GM23248 (cell line): ENCODE data around the gene PRKRIP1. TPM values are rescaled to one million over a fixed set of nuclear protein-coding genes. Genes with fewer than 3 reads are reported as not detected.
A peak's percentile ranks its signal among the peaks of the same experiment; 100 is the strongest.

Source experiments
- DNase-seq: peaks from one replicate; pipeline ENCODE4 v3.0.0-alpha.2; 2015
- H2AFZ ChIP-seq: fragments of 200-600 bp; sonication (generic); 2 replicates; pipeline ENCODE4 v1.6.1; 2016; ENCODE audit warnings: antibody characterized with exemption
- H3F3A ChIP-seq: fragments of 200-600 bp; sonication (generic); 2 replicates; pipeline ENCODE4 v1.6.1; 2016; ENCODE audit warnings: mild to moderate bottlenecking, antibody characterized with exemption, mixed run types; ENCODE audit not compliant: insufficient read depth
- H3K27ac ChIP-seq: fragments of 200-600 bp; sonication (generic); 2 replicates; pipeline ENCODE4 v1.5.1; 2016; ENCODE audit warnings: mild to moderate bottlenecking
- H3K27me3 ChIP-seq: fragments of 200-600 bp; sonication (generic); replicated peaks from 2 replicates; pipeline ENCODE4 v1.6.1; 2016; ENCODE audit warnings: mild to moderate bottlenecking; ENCODE audit not compliant: insufficient read depth
- H3K36me3 ChIP-seq: fragments of 200-600 bp; sonication (generic); 2 replicates; pipeline ENCODE4 v1.6.1; 2016; ENCODE audit warnings: low read depth, mild to moderate bottlenecking
- H3K4me1 ChIP-seq: fragments of 200-600 bp; sonication (generic); 2 replicates; pipeline ENCODE4 v1.6.1; 2016; ENCODE audit warnings: mild to moderate bottlenecking; ENCODE audit not compliant: insufficient read depth
- H3K4me2 ChIP-seq: fragments of 200-600 bp; sonication (generic); one replicate; pipeline ENCODE4 v1.6.1; 2016; ENCODE audit warnings: mild to moderate bottlenecking; ENCODE audit not compliant: unreplicated experiment
- H3K4me3 ChIP-seq: fragments of 200-600 bp; sonication (generic); 2 replicates; pipeline ENCODE4 v1.5.1; 2016; ENCODE audit warnings: mild to moderate bottlenecking
- H3K79me2 ChIP-seq: fragments of 200-600 bp; sonication (generic); 2 replicates; pipeline ENCODE4 v1.6.1; 2016; ENCODE audit warnings: mild to moderate bottlenecking; ENCODE audit not compliant: insufficient read depth
- H3K9ac ChIP-seq: fragments of 200-600 bp; sonication (generic); 2 replicates; pipeline ENCODE4 v1.6.1; 2016; ENCODE audit warnings: mild to moderate bottlenecking
- H3K9me2 ChIP-seq: fragments of 200-600 bp; sonication (generic); 2 replicates; pipeline ENCODE4 v1.6.1; 2016; ENCODE audit warnings: mixed run types, mild to moderate bottlenecking, moderate library complexity; ENCODE audit not compliant: insufficient read depth
- H3K9me3 ChIP-seq: fragments of 200-600 bp; sonication (generic); one replicate; pipeline ENCODE4 v1.6.1; 2017; ENCODE audit warnings: low read depth
- H4K20me1 ChIP-seq: fragments of 200-600 bp; sonication (generic); 2 replicates; pipeline ENCODE4 v1.6.0; 2016; ENCODE audit not compliant: insufficient read depth
- EZH2 ChIP-seq: fragments of 200-600 bp; sonication (generic); IDR thresholded peaks from 2 replicates; pipeline ENCODE4 v1.6.1; 2018; ENCODE audit warnings: antibody characterized with exemption, mild to moderate bottlenecking; ENCODE audit not compliant: insufficient read depth, poor library complexity, severe bottlenecking
- EZH2phosphoT487 ChIP-seq: fragments of 200-600 bp; sonication (generic); IDR thresholded peaks from 2 replicates; pipeline ENCODE4 v1.6.1; 2018; ENCODE audit warnings: antibody characterized with exemption, moderate library complexity, mild to moderate bottlenecking, low read depth; ENCODE audit not compliant: insufficient read depth
- WGBS, 2 experiments: methylation state at CpG; one replicate each; pipeline ENCODE4 v1.1.6; 2015 to 2017; ENCODE audit warnings: low lambda C conversion rate in 2 of 2, low coverage in 1 of 2; ENCODE audit errors: missing lambda C conversion rate in 2 of 2; 5-methylcytosine and 5-hydroxymethylcytosine counted together
- in situ Hi-C: fragments of 300-500 bp; cut with MboI; formaldehyde crosslinking; loops from 2 replicates; pipeline ENCODE4 v1.15.0; 2020
- polyA plus RNA-seq: library from polyadenylated mRNA; unstranded; fragments of >200 nt; fragmentation: Nextera tagmentation; extraction: Ambion mirVana; gene quantifications from 2 replicates; pipeline ENCODE4 v1.2.1, GENCODE V29; 2016
- total RNA-seq: library from RNA; depleted of rRNA; stranded (reverse); fragments of >200 nt; shearing (Covaris generic); gene quantifications from 2 replicates; pipeline ENCODE4 v1.2.3, GENCODE V29; 2014

Gene PRKRIP1
- total and polyA plus RNA-seq, 2 experiments from 2014 or later, result 17.3 to 19.1 TPM

DNA sequence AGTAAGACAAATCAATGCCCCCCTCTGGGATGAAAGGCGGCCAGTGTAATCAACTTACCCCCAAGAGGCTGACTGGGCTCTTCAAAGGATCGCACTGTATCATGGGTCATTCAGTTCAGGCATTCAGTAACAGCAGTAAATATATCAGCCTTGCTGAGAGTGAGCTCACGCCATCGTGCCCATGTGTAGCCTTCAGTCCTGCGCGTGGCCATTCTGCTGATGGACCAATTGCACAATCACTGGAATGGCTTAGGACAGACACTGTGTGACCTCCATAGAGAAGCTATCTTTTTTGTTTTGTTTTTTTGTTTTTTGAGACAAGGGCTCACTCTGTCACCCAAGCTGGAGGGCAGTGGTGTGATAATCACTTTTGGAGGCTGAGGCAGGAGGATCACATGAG lies 9.1 kb upstream of the PRKRIP1 start:
- H3K4me2 ChIP-seq, result no peak overlapping the region
- no peak overlapping the region for H3K4me3 ChIP-seq
- H3K36me3 ChIP-seq, result peaks cover 3% of the 10 kb centered on the region; the same call in 1 of the 2 replicates
- in situ Hi-C loops, result no loop called here
- no peak for TF ChIP-seq EZH2phosphoT487
- TF ChIP-seq EZH2, result no peak
- no peaks in the 10 kb centered on the region for H3K9me3 ChIP-seq
- no peaks in the 10 kb centered on the region for H3K27me3 ChIP-seq
- DNase-seq, result no peak
- peaks cover 10% of the 10 kb centered on the region; the same call in 1 of the 2 replicates for H3F3A ChIP-seq
- no peaks in the 10 kb centered on the region for H3K79me2 ChIP-seq
- no peak overlapping the region for H2AFZ ChIP-seq
- no peak overlapping the region for H3K27ac ChIP-seq
- H3K9ac ChIP-seq, result no peak overlapping the region
- no peaks in the 10 kb centered on the region for H4K20me1 ChIP-seq
- H3K4me1 ChIP-seq, result no peaks in the 10 kb centered on the region
- 91 to 92% methylated on average over 6 of the region's 6 CpGs for WGBS, 2 experiments
- H3K9me2 ChIP-seq, result no peaks in the 10 kb centered on the region

- H3K36me3 ChIP-seq, result no peaks in the 10 kb centered on the region
- H3K79me2 ChIP-seq, result no peaks in the 10 kb centered on the region
- no peaks in the 10 kb centered on the region for H3K9me3 ChIP-seq
- in situ Hi-C loops, result loop anchor here (10.0 kb wide), 1 partner anchor 105 kb away; the partner anchor contains the start of gene SH2B2
- no peak overlapping the region for H2AFZ ChIP-seq
- no peak overlapping the region for H3K9ac ChIP-seq
- H3K27ac ChIP-seq, result no peak overlapping the region
- H3F3A ChIP-seq, result peaks cover 11% of the 10 kb centered on the region; the same call in 1 of the 2 replicates
- H3K27me3 ChIP-seq, result no peaks in the 10 kb centered on the region
- no peak for DNase-seq
- H3K4me2 ChIP-seq, result no peak overlapping the region
- no peaks in the 10 kb centered on the region for H3K9me2 ChIP-seq
- no peaks in the 10 kb centered on the region for H3K4me1 ChIP-seq
- no peak for TF ChIP-seq EZH2phosphoT487
- no peak for TF ChIP-seq EZH2
- H3K4me3 ChIP-seq, result no peak overlapping the region
- WGBS, 2 experiments, result 81 to 83% methylated on average over 3 of the region's 3 CpGs
- no peaks in the 10 kb centered on the region for H4K20me1 ChIP-seq
Observed at GRCh38 chr7:102389810-102390209, 6.4 kb upstream of the PRKRIP1 start.

- DNase-seq, result peak; percentile 80
- Histone ChIP-seq H3K9me3 (no peaks in the 10 kb centered on the region), H3F3A (peaks cover 16% of the 10 kb centered on the region; the same call in 1 of the 2 replicates), H3K27ac (no peak overlapping the region), H3K36me3 (no peaks in the 10 kb centered on the region), H3K4me1 (no peaks in the 10 kb centered on the region), H3K79me2 (no peaks in the 10 kb centered on the region), H3K27me3 (no peaks in the 10 kb centered on the region), H2AFZ (no peak overlapping the region), H3K9me2 (no peaks in the 10 kb centered on the region), H3K9ac (no peak overlapping the region), H3K4me3 (no peak overlapping the region), H4K20me1 (no peaks in the 10 kb centered on the region), H3K4me2 (no peak overlapping the region)
- no peak for TF ChIP-seq EZH2phosphoT487
- no peak for TF ChIP-seq EZH2
- in situ Hi-C loops, result loop anchor here (10.0 kb wide), 1 partner anchor 106 kb away; the partner anchor contains the start of gene SH2B2
- WGBS, 2 experiments, result 63 to 66% methylated on average over 12 of the region's 12 CpGs
Observed at GRCh38 chr7:102390697-102391484, 5.3 kb upstream of the PRKRIP1 start.

GRCh38 chr7:102392330-102392729 lies 3.8 kb upstream of the PRKRIP1 start:
- H3K4me2 ChIP-seq, result no peak overlapping the region
- 94 to 100% methylated on average over 1 of the region's 1 CpG for WGBS, 2 experiments

More at GRCh38 chr7:102392330-102392729, 3.8 kb upstream of the PRKRIP1 start:
- H3K9me3 ChIP-seq, result no peaks in the 10 kb centered on the region
- no peak for DNase-seq
- H3K9me2 ChIP-seq, result no peaks in the 10 kb centered on the region
- no peak overlapping the region for H3K27ac ChIP-seq
- no peaks in the 10 kb centered on the region for H3K27me3 ChIP-seq
- peaks cover 4% of the 10 kb centered on the region; the same call in 1 of the 2 replicates for H3K4me1 ChIP-seq
- H4K20me1 ChIP-seq, result no peaks in the 10 kb centered on the region
- no peaks in the 10 kb centered on the region for H3K36me3 ChIP-seq
- H3F3A ChIP-seq, result peaks cover 7% of the 10 kb centered on the region; the same call in 1 of the 2 replicates
- no peak for TF ChIP-seq EZH2
- TF ChIP-seq EZH2phosphoT487, result no peak
- H2AFZ ChIP-seq, result no peak overlapping the region
- no peak overlapping the region for H3K4me3 ChIP-seq
- no peak overlapping the region for H3K9ac ChIP-seq
- peaks cover 10% of the 10 kb centered on the region for H3K79me2 ChIP-seq
- in situ Hi-C loops, result loop anchor here (10.0 kb wide), 1 partner anchor 108 kb away; the partner anchor contains the start of gene SH2B2
